HFFc6 (cell line): Measurements from ENCODE around the gene LSM14A. TPM values are rescaled to one million over a fixed set of nuclear protein-coding genes. Genes with fewer than 3 reads are reported as not detected.
"Not testable (repeated sequence)": the region's sequence is repeated elsewhere in the genome, so short reads cannot be mapped to it uniquely, and the experiment has no call there.

Source experiments
- DNase-seq: peaks from one replicate; pipeline ENCODE4 v3.0.0-alpha.2; 2018
- H3K27ac Mint-ChIP-seq: 2 replicates; pipeline ENCODE4 v1.8.0; 2020; ENCODE audit warnings: mild to moderate bottlenecking, mixed read lengths
- H3K27me3 Mint-ChIP-seq: 2 replicates; pipeline ENCODE4 v1.8.0; 2021; ENCODE audit warnings: mild to moderate bottlenecking, moderate library complexity, mixed read lengths; ENCODE audit not compliant: insufficient read depth
- H3K36me3 Mint-ChIP-seq: 2 replicates; pipeline ENCODE4 v1.8.0; 2021; ENCODE audit warnings: low read depth, mixed read lengths
- H3K4me1 Mint-ChIP-seq: 2 replicates; pipeline ENCODE4 v1.8.0; 2020; ENCODE audit warnings: low read depth, mixed read lengths
- H3K4me3 Mint-ChIP-seq: 2 replicates; pipeline ENCODE4 v1.8.0; 2020; ENCODE audit warnings: mild to moderate bottlenecking, moderate library complexity, mixed read lengths
- H3K9me3 Mint-ChIP-seq: 2 replicates; pipeline ENCODE4 v1.8.0; 2020; ENCODE audit warnings: mild to moderate bottlenecking, mixed read lengths
- total RNA-seq, 6 experiments: library from RNA; stranded (reverse); fragmentation: NEBNext Ultra II Directional; extraction: Animal tissue kit (Norgen Biotek cat#: 25700); gene quantifications; 2 replicates in 1 of 6; 3 replicates in 5 of 6; pipeline ENCODE4 v1.2.3, GENCODE V29; 2021
- TF ChIP-seq, protein P1 (sequence below): fragments of 200-600 bp; sonication (generic); IDR thresholded peaks from 2 replicates; pipeline ENCODE4 v1.5.0; 2021; ENCODE audit warnings: antibody characterized with exemption, mild to moderate bottlenecking

Gene LSM14A
- total RNA-seq, 6 experiments from 2014 or later, result 66.5 to 92.9 (median 87.0) TPM

DNA sequence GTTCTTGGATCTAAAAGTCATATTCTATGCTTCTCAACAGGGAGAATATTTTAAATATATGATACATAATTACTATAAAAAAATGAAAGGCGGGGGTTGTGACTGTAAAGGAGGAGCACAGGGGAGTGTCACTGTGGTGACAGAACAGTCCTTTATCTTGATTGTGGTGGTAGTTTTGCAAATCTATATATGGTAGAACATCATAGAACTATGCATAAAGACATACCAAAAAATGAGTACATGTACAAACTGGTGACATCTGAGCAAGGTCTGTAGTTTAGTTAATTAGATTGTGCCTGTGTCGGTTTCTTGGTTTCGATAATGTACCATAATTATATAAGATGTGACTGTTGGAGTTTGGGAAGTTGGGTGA is 43.3 kb downstream of the LSM14A start:
- Mint-ChIP-seq H3K4me1 (peaks cover 27% of the 10 kb centered on the region), H3K4me3 (no peak overlapping the region), H3K27ac (no peak overlapping the region), H3K9me3 (no peaks in the 10 kb centered on the region), H3K36me3 (peaks cover 26% of the 10 kb centered on the region), H3K27me3 (no peaks in the 10 kb centered on the region)
- TF ChIP-seq, protein P1, sequence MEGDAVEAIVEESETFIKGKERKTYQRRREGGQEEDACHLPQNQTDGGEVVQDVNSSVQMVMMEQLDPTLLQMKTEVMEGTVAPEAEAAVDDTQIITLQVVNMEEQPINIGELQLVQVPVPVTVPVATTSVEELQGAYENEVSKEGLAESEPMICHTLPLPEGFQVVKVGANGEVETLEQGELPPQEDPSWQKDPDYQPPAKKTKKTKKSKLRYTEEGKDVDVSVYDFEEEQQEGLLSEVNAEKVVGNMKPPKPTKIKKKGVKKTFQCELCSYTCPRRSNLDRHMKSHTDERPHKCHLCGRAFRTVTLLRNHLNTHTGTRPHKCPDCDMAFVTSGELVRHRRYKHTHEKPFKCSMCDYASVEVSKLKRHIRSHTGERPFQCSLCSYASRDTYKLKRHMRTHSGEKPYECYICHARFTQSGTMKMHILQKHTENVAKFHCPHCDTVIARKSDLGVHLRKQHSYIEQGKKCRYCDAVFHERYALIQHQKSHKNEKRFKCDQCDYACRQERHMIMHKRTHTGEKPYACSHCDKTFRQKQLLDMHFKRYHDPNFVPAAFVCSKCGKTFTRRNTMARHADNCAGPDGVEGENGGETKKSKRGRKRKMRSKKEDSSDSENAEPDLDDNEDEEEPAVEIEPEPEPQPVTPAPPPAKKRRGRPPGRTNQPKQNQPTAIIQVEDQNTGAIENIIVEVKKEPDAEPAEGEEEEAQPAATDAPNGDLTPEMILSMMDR, result no peak
- no peak for DNase-seq

DNA sequence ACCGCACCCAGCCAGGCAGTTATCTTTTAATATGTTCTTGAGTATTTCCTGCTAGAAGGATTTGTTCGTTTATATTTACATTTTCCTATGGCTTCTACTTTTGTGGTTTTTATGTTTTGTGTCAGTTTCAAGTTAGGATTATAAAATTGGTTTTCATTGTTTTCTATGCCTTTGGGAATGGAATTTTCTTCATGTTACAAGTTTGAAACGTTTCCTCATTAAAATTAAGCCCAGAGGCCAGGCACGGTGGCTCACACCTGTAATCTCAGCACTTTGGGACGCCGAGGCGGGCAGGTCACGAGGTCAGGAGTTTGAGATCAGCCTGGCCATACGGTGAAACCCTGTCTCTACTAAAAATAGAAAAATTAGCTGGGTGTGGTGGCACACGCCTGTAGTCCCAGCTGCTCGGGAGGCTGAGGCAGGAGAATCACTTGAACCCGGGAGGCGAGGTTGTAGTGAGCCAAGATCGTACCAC is 44.5 kb downstream of the LSM14A start:
- H3K36me3 Mint-ChIP-seq, result peaks cover 33% of the 10 kb centered on the region
- H3K27me3 Mint-ChIP-seq, H3K27ac Mint-ChIP-seq, H3K9me3 Mint-ChIP-seq, H3K4me3 Mint-ChIP-seq, DNase-seq: not testable (repeated sequence)
- H3K4me1 Mint-ChIP-seq, result peaks cover 29% of the 10 kb centered on the region

DNA sequence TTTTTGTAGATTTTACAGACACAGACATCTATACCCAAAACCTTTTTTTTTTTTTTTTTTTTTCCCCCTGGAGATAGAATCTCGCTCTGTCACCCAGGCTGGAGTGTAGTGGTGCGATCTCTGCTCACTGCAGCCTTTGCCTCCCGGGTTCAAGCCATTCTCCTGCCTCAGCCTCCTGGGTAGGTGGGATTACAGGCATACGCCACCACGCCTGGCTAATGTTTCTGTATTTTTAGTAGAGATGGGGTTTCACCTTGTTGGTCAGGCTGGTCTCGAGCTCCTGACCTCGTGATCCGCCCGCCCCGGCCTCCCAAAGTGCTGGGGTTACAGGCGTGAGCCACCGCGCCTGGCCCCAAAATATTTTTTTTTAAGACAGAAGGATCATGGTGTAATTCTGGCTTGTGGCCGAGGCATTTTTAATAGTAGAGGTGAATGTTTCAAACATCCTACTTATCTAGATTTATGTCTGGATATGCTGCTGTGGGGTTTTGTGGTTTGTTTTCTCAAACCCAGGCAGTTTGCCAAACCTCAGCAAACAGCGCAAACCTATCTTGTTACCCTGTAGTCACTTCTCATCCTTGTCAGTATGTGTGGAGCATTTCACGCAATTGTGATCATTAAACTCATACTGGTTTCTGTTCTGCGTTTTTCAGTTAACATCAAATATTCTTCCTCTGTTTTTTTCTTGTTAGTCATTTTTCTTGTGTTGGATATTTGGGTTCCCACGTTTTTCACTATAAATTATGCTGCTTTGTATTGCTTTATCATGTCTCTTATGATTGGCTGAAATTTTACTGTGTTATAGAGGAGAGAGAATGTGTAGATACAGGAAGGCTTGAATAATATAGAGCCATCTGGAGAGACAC is 45.9 kb downstream of the LSM14A start:
- no peaks in the 10 kb centered on the region for H3K9me3 Mint-ChIP-seq
- peak overlapping the region; percentile 15 for H3K4me3 Mint-ChIP-seq
- peak; percentile 92 for DNase-seq
- no peaks in the 10 kb centered on the region for H3K27me3 Mint-ChIP-seq
- peaks cover 32% of the 10 kb centered on the region for H3K4me1 Mint-ChIP-seq
- H3K27ac Mint-ChIP-seq, result peak overlapping the region; percentile 36
- peaks cover 45% of the 10 kb centered on the region for H3K36me3 Mint-ChIP-seq
- TF ChIP-seq, protein P1, result no peak

DNA sequence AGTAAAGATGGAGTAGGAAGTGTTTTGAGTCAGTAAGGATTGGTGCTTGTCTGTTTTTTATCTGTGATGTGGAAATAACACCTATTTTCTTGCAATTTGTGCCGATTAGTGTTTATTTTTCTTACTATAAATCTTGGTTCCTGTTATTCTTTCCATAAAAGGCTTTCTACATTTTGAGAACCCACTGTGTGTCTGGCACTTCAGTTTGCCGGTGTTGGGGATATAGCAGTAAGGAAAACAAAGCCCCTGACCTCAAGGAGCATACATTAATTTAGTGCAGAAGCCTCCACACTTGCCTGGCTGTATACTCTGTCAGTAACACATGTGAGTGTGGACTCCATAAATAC is 46.5 kb downstream of the LSM14A start:
- Mint-ChIP-seq H3K27ac (peak overlapping the region; percentile 36), H3K9me3 (no peaks in the 10 kb centered on the region), H3K4me3 (peak overlapping the region; percentile 15; the same call in 1 of the 2 replicates), H3K27me3 (no peaks in the 10 kb centered on the region), H3K4me1 (peaks cover 36% of the 10 kb centered on the region), H3K36me3 (peaks cover 50% of the 10 kb centered on the region)
- DNase-seq, result no peak
- TF ChIP-seq, protein P1, result no peak

DNA sequence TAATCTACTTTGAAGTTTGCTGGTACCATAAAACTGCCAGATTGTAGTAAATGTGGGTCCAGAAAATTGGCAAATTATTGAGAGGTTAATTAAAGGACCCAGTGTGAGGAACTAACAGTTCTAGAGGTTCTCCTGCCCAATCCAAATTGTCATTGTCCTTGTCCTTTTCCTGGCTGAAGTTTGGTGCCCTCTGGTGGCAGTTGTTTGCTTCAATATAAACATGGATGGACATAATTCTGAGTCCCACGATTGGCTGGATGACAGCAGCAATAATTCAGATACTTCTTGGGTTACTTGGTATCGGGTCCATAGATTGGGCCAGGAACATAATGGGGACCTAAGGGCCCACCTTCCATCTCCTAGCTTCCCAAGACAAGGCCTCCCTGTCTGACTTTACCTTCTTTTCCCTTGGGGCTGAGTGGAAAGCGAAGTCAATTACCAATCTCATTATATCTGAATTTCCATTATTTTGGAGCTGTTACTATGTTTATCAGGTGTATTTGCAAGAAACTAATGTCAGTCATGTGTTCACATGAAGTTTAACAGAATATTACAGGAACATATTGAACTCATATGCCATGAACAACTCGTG is 48.3 kb downstream of the LSM14A start:
- Mint-ChIP-seq H3K36me3 (peaks cover 55% of the 10 kb centered on the region), H3K9me3 (no peaks in the 10 kb centered on the region), H3K27ac (no peak overlapping the region), H3K27me3 (no peaks in the 10 kb centered on the region), H3K4me1 (peaks cover 51% of the 10 kb centered on the region), H3K4me3 (no peak overlapping the region)
- TF ChIP-seq, protein P1, result peak; percentile 92
- DNase-seq, result peak; percentile 45

DNA sequence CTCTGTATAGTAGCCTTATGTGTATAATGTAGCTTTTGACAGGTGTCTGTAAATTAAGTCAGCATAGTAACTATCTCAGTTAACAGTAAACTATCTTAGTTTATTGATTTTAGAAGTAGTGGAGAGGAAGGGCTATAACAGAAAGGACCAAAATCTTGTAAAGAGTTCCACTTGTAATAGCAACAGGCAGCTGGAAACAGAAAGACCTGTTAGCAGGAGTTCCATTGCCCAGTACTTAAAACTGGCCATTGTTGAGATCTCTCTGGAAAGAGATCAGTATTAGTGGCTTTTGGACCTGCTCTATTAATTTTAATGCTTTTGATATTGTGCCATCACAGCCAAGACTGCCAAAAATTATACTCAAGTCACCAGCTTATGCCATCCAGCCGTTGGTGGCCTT is 50.1 kb downstream of the LSM14A start:
- TF ChIP-seq, protein P1, result no peak

More for the DNA sequence above, 50.1 kb downstream of the LSM14A start:
- Mint-ChIP-seq H3K36me3 (peaks cover 56% of the 10 kb centered on the region), H3K4me3 (no peak overlapping the region), H3K9me3 (no peaks in the 10 kb centered on the region), H3K27ac (no peak overlapping the region), H3K27me3 (no peaks in the 10 kb centered on the region), H3K4me1 (peaks cover 69% of the 10 kb centered on the region)
- DNase-seq, result no peak
